ACHN (cell line): ENCODE data around the gene EFCAB11.
"Not testable (repeated sequence)": the region's sequence is repeated elsewhere in the genome, so short reads cannot be mapped to it uniquely, and the experiment has no call there.

Experiments used
- DNase-seq: peaks from one replicate; pipeline ENCODE4 v3.0.0-alpha.2; 2015
- in situ Hi-C: cut with HindIII; loops from 2 replicates; pipeline ENCODE4 v1.10.0; 2017; ENCODE audit warnings: low sequenced_read_pairs, low pct_ligation_motif_present, low pct_unique_long_range_greater_than_20kb

The EFCAB11 gene

GRCh38 chr14:89921346-89921745 is 33.2 kb downstream of the EFCAB11 start:
- no peak for DNase-seq
- in situ Hi-C loops, result no loop called here

- in situ Hi-C loops, result no loop called here
- no peak for DNase-seq
Observed at GRCh38 chr14:89920056-89920455, 34.5 kb downstream of the EFCAB11 start.

- in situ Hi-C loops, result no loop called here
Observed at GRCh38 chr14:89918721-89919120, 35.8 kb downstream of the EFCAB11 start.

GRCh38 chr14:89915114-89915878 is 39.2 kb downstream of the EFCAB11 start:
- in situ Hi-C loops, result no loop called here
- DNase-seq, result peak; percentile 63

More at GRCh38 chr14:89918721-89919120, 35.8 kb downstream of the EFCAB11 start:
- no peak for DNase-seq

GRCh38 chr14:89912667-89913211 is 41.8 kb downstream of the EFCAB11 start:
- in situ Hi-C loops, result no loop called here

GRCh38 chr14:89912221-89912620 is 42.3 kb downstream of the EFCAB11 start:
- no peak for DNase-seq
- in situ Hi-C loops, result no loop called here

More at GRCh38 chr14:89912667-89913211, 41.8 kb downstream of the EFCAB11 start:
- peak; percentile 54 for DNase-seq

GRCh38 chr14:89911010-89911919 is 43.3 kb downstream of the EFCAB11 start:
- no peak for DNase-seq

GRCh38 chr14:89910691-89911009 is 43.9 kb downstream of the EFCAB11 start:
- in situ Hi-C loops, result no loop called here
- no peak for DNase-seq

More at GRCh38 chr14:89911010-89911919, 43.3 kb downstream of the EFCAB11 start:
- in situ Hi-C loops, result no loop called here

- no peak for DNase-seq
- in situ Hi-C loops, result no loop called here
Observed at GRCh38 chr14:89909586-89909985, 44.9 kb downstream of the EFCAB11 start.

- DNase-seq, result no peak
- in situ Hi-C loops, result no loop called here
Observed at GRCh38 chr14:89908712-89909450, 45.6 kb downstream of the EFCAB11 start.

GRCh38 chr14:89907655-89908054 is 46.9 kb downstream of the EFCAB11 start:
- no peak for DNase-seq
- in situ Hi-C loops, result no loop called here

GRCh38 chr14:89906000-89906399 is 48.5 kb downstream of the EFCAB11 start:
- DNase-seq, result no peak
- in situ Hi-C loops, result no loop called here

GRCh38 chr14:89903340-89903952 is 51.1 kb downstream of the EFCAB11 start:
- DNase-seq, result no peak
- in situ Hi-C loops, result no loop called here

- in situ Hi-C loops, result no loop called here
- DNase-seq, result no peak
Observed at GRCh38 chr14:89902881-89903280, 51.6 kb downstream of the EFCAB11 start.

GRCh38 chr14:89900802-89901201 is 53.7 kb downstream of the EFCAB11 start:
- in situ Hi-C loops, result no loop called here
- no peak for DNase-seq

- in situ Hi-C loops, result no loop called here
- peak; percentile 21 for DNase-seq
Observed at GRCh38 chr14:89899917-89900663, 54.4 kb downstream of the EFCAB11 start.

GRCh38 chr14:89899291-89899690 is 55.2 kb downstream of the EFCAB11 start:
- DNase-seq, result no peak
- in situ Hi-C loops, result no loop called here

- in situ Hi-C loops, DNase-seq: not testable (repeated sequence)
Observed at GRCh38 chr14:89893388-89893787, 61.1 kb downstream of the EFCAB11 start.
